HepG2 (cell line): ENCODE data around the gene JMJD6. TPM values are rescaled to one million over a fixed set of nuclear protein-coding genes. Genes with fewer than 3 reads are reported as not detected.
A peak's percentile ranks its signal among the peaks of the same experiment; 100 is the strongest.

Experiments
- AFF4 ChIP-seq: sonication (generic); formaldehyde crosslinking; IDR thresholded peaks from 2 replicates; pipeline ENCODE4 v1.4.0; 2020; ENCODE audit warnings: missing genetic modification reagents
- ATF7 ChIP-seq, 2 experiments: fragments of 450-650 bp in 1 of 2; sonication (generic) in 1 of 2; formaldehyde crosslinking in 1 of 2; IDR thresholded peaks; 2 replicates each; pipeline versions ENCODE4 v1.4.0 to v1.6.1; 2016 to 2020; ENCODE audit warnings: antibody characterized with exemption in 1 of 2, mild to moderate bottlenecking in 1 of 2, missing genetic modification reagents in 1 of 2
- BRCA1 ChIP-seq: sonication (generic); formaldehyde crosslinking; IDR thresholded peaks from 2 replicates; pipeline ENCODE4 v1.4.0; 2020; ENCODE audit warnings: missing genetic modification reagents
- CEBPG ChIP-seq: IDR thresholded peaks from 2 replicates; pipeline ENCODE4 v1.6.1; 2016
- CENPT ChIP-seq: sonication (generic); formaldehyde crosslinking; IDR thresholded peaks from 2 replicates; pipeline ENCODE4 v1.8.0; 2022; ENCODE audit warnings: low read depth, mild to moderate bottlenecking, moderate library complexity, missing genetic modification reagents
- ETS1 ChIP-seq: sonication (generic); formaldehyde crosslinking; IDR thresholded peaks from 2 replicates; pipeline ENCODE4 v1.4.0; 2020; ENCODE audit warnings: missing genetic modification reagents
- MATR3 ChIP-seq: sonication (generic); formaldehyde crosslinking; IDR thresholded peaks from 2 replicates; pipeline ENCODE4 v1.4.0; 2020; ENCODE audit warnings: missing genetic modification reagents
- MAZ ChIP-seq, 2 experiments: sonication (generic) in 1 of 2; formaldehyde crosslinking in 1 of 2; IDR thresholded peaks; 2 replicates each; pipeline versions ENCODE4 v1.5.0 to v1.6.1; 2012 to 2020; ENCODE audit warnings: low read depth in 2 of 2, mild to moderate bottlenecking in 2 of 2, borderline replicate concordance in 1 of 2, improper control_type of control experiment in 1 of 2, low read length in 1 of 2, missing genetic modification reagents in 1 of 2, moderate library complexity in 1 of 2
- RNF219 ChIP-seq: sonication (generic); formaldehyde crosslinking; IDR thresholded peaks from 2 replicates; pipeline ENCODE4 v1.5.0; 2020; ENCODE audit warnings: mild to moderate bottlenecking, missing genetic modification reagents
- TBP ChIP-seq: sonication (generic); formaldehyde crosslinking; IDR thresholded peaks from 2 replicates; pipeline ENCODE4 v1.5.0; 2020; ENCODE audit warnings: missing genetic modification reagents
- TMF1 ChIP-seq: sonication (generic); formaldehyde crosslinking; IDR thresholded peaks from 2 replicates; pipeline ENCODE4 v1.8.1; 2022; ENCODE audit warnings: low read depth, missing genetic modification reagents
- ZBTB25 ChIP-seq: IDR thresholded peaks from 2 replicates; pipeline ENCODE4 v1.6.1; 2018; ENCODE audit warnings: missing genetic modification reagents
- ZFAT ChIP-seq: sonication (generic); formaldehyde crosslinking; conservative IDR thresholded peaks from 2 replicates; pipeline ENCODE4 v1.8.1; 2023; ENCODE audit warnings: missing genetic modification reagents, inconsistent platforms
- ZHX1 ChIP-seq: sonication (generic); formaldehyde crosslinking; IDR thresholded peaks from 2 replicates; pipeline ENCODE4 v1.8.1; 2022; ENCODE audit warnings: low read depth, mild to moderate bottlenecking, missing genetic modification reagents
- ZIK1 ChIP-seq: sonication (generic); formaldehyde crosslinking; IDR thresholded peaks from 2 replicates; pipeline ENCODE4 v1.5.0; 2020; ENCODE audit warnings: mild to moderate bottlenecking, low read depth, missing genetic modification reagents, borderline replicate concordance
- ZNF619 ChIP-seq: sonication (generic); formaldehyde crosslinking; IDR thresholded peaks from 2 replicates; pipeline ENCODE4 v1.4.0; 2020; ENCODE audit warnings: mild to moderate bottlenecking, missing genetic modification reagents
- ZNF629 ChIP-seq: sonication (generic); formaldehyde crosslinking; conservative IDR thresholded peaks from 2 replicates; pipeline ENCODE4 v1.5.0; 2020; ENCODE audit warnings: missing genetic modification reagents
- polyA plus RNA-seq, 8 experiments: library from polyadenylated mRNA; depleted of rRNA in 3 of 8; stranded (reverse) in 7 of 8; unstranded in 1 of 8; fragments of >200 nt; fragmentation: Illumina TruSeq in 4 of 8; extraction: Trizol in 4 of 8; gene quantifications; 2 replicates each; pipeline versions ENCODE4 v1.2.1 to v1.2.3, GENCODE V29; 2011 to 2016; ENCODE audit warnings: low read depth in 4 of 8, missing spikeins in 1 of 8, mixed read lengths in 1 of 8; ENCODE audit not compliant: insufficient read depth in 1 of 8
- total RNA-seq, 5 experiments: library from RNA; depleted of rRNA; stranded (reverse); fragments of >200 nt; fragmentation: Illumina TruSeq; extraction: Trizol; gene quantifications; 2 replicates each; pipeline ENCODE4 v1.2.3, GENCODE V29; 2016; ENCODE audit warnings: low read depth in 1 of 5

JMJD6 gene
- total and polyA plus RNA-seq, 2 of the 13 experiments (the other 11 are each of a cell fraction or from before 2014, with no cell fraction given), result 33.6 to 41.0 TPM

- TF ChIP-seq ZHX1 (CRISPR knock-in tag) (no peak), AFF4 (CRISPR knock-in tag) (no peak), MATR3 (CRISPR knock-in tag) (no peak), TBP (CRISPR knock-in tag) (0 out of 2 replicates have a peak, but pooled peaks have one; percentile 19), ZIK1 (no peak), ATF7 (IDR thresholded peaks at IDR 0.05) (no peak), ATF7 (CRISPR knock-in tag; IDR thresholded peaks at IDR 0.05) (no peak), ZNF629 (CRISPR knock-in tag) (0 out of 2 replicates have a peak, but pooled peaks have one; percentile 41), CENPT (no peak), TMF1 (CRISPR knock-in tag) (0 out of 2 replicates have a peak, but pooled peaks have one; percentile 20), BRCA1 (no peak), ZNF619 (no peak), RNF219 (0 out of 2 replicates have a peak, but pooled peaks have one; percentile 14), ZBTB25 (CRISPR knock-in tag) (no peak), ZFAT (no peak), CEBPG (CRISPR knock-in tag) (no peak), MAZ (IDR thresholded peaks at IDR 0.05; ENCODE audit: borderline replicate concordance, low read depth, low read length) (no peak), MAZ (CRISPR knock-in tag; IDR thresholded peaks at IDR 0.05; ENCODE audit: low read depth) (no peak), ETS1 (CRISPR knock-in tag) (no peak)
These were observed 9.4 kb upstream of the JMJD6 start (continued) for GRCh38 chr17:76735586-76736348.
